HEK293 (cell line): Measurements from ENCODE around the gene MSI1.

ENCODE experiments used
- RBAK ChIP-seq: fragments of 450-650 bp; formaldehyde crosslinking; IDR thresholded peaks from 2 replicates; pipeline ENCODE4 v1.5.1; 2016; ENCODE audit warnings: missing biosample characterization, missing genetic modification characterization
- REPIN1 ChIP-seq: fragments of 450-650 bp; formaldehyde crosslinking; IDR thresholded peaks from 2 replicates; pipeline ENCODE4 v1.5.1; 2017; ENCODE audit warnings: missing biosample characterization, missing genetic modification characterization, low read depth
- ZBTB7A ChIP-seq: fragments of 450-650 bp; formaldehyde crosslinking; IDR thresholded peaks from 2 replicates; pipeline ENCODE4 v1.5.1; 2016; ENCODE audit warnings: low read depth, missing biosample characterization, missing genetic modification characterization
- ZFP69B ChIP-seq: fragments of 450-650 bp; formaldehyde crosslinking; IDR thresholded peaks from 2 replicates; pipeline ENCODE4 v1.5.1; 2016; ENCODE audit warnings: missing biosample characterization, missing genetic modification characterization
- ZNF114 ChIP-seq: fragments of 450-650 bp; formaldehyde crosslinking; IDR thresholded peaks from 2 replicates; pipeline ENCODE4 v1.5.0; 2017; ENCODE audit warnings: missing biosample characterization, missing genetic modification characterization
- ZNF133 ChIP-seq: fragments of 450-650 bp; formaldehyde crosslinking; IDR thresholded peaks from 2 replicates; pipeline ENCODE4 v1.5.1; 2016; ENCODE audit warnings: missing biosample characterization, missing genetic modification characterization
- ZNF146 ChIP-seq: fragments of 450-650 bp; formaldehyde crosslinking; IDR thresholded peaks from 2 replicates; pipeline ENCODE4 v1.5.1; 2016; ENCODE audit warnings: missing biosample characterization, missing genetic modification characterization
- ZNF19 ChIP-seq: fragments of 450-650 bp; formaldehyde crosslinking; IDR thresholded peaks from 2 replicates; pipeline ENCODE4; 2016; ENCODE audit warnings: missing biosample characterization, missing genetic modification characterization, low read depth
- ZNF398 ChIP-seq: fragments of 450-650 bp; formaldehyde crosslinking; IDR thresholded peaks from 2 replicates; pipeline ENCODE4 v1.5.1; 2017; ENCODE audit warnings: missing biosample characterization, missing genetic modification characterization
- ZNF529 ChIP-seq: fragments of 450-650 bp; formaldehyde crosslinking; IDR thresholded peaks from 2 replicates; pipeline ENCODE4 v1.5.1; 2017; ENCODE audit warnings: missing genetic modification characterization, missing biosample characterization; ENCODE audit not compliant: insufficient replicate concordance
- ZNF654 ChIP-seq: fragments of 450-650 bp; formaldehyde crosslinking; IDR thresholded peaks from 2 replicates; pipeline ENCODE4 v1.5.1; 2016; ENCODE audit warnings: low read depth, missing biosample characterization, missing genetic modification characterization
- TF ChIP-seq, protein P1 (sequence below): fragments of 450-650 bp; formaldehyde crosslinking; IDR thresholded peaks from 2 replicates; pipeline ENCODE4 v1.5.1; 2016; ENCODE audit warnings: missing biosample characterization, missing genetic modification characterization
- TF ChIP-seq, protein P2 (sequence below): fragments of 450-650 bp; formaldehyde crosslinking; IDR thresholded peaks from 2 replicates; pipeline ENCODE4 v1.5.1; 2016; ENCODE audit warnings: missing biosample characterization, missing genetic modification characterization
- TF ChIP-seq, protein P3 (sequence below): fragments of 450-650 bp; formaldehyde crosslinking; IDR thresholded peaks from 2 replicates; pipeline ENCODE4 v1.5.1; 2016; ENCODE audit warnings: missing biosample characterization, missing genetic modification characterization

- TF ChIP-seq, protein P1, sequence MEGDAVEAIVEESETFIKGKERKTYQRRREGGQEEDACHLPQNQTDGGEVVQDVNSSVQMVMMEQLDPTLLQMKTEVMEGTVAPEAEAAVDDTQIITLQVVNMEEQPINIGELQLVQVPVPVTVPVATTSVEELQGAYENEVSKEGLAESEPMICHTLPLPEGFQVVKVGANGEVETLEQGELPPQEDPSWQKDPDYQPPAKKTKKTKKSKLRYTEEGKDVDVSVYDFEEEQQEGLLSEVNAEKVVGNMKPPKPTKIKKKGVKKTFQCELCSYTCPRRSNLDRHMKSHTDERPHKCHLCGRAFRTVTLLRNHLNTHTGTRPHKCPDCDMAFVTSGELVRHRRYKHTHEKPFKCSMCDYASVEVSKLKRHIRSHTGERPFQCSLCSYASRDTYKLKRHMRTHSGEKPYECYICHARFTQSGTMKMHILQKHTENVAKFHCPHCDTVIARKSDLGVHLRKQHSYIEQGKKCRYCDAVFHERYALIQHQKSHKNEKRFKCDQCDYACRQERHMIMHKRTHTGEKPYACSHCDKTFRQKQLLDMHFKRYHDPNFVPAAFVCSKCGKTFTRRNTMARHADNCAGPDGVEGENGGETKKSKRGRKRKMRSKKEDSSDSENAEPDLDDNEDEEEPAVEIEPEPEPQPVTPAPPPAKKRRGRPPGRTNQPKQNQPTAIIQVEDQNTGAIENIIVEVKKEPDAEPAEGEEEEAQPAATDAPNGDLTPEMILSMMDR (tag by site-specific recombination): no peak
- no peak for TF ChIP-seq REPIN1 (tag by site-specific recombination)
- TF ChIP-seq ZNF146 (tag by site-specific recombination): no peak
- TF ChIP-seq ZNF19 (tag by site-specific recombination): no peak
- TF ChIP-seq ZNF133 (tag by site-specific recombination): no peak
- TF ChIP-seq, protein P2, sequence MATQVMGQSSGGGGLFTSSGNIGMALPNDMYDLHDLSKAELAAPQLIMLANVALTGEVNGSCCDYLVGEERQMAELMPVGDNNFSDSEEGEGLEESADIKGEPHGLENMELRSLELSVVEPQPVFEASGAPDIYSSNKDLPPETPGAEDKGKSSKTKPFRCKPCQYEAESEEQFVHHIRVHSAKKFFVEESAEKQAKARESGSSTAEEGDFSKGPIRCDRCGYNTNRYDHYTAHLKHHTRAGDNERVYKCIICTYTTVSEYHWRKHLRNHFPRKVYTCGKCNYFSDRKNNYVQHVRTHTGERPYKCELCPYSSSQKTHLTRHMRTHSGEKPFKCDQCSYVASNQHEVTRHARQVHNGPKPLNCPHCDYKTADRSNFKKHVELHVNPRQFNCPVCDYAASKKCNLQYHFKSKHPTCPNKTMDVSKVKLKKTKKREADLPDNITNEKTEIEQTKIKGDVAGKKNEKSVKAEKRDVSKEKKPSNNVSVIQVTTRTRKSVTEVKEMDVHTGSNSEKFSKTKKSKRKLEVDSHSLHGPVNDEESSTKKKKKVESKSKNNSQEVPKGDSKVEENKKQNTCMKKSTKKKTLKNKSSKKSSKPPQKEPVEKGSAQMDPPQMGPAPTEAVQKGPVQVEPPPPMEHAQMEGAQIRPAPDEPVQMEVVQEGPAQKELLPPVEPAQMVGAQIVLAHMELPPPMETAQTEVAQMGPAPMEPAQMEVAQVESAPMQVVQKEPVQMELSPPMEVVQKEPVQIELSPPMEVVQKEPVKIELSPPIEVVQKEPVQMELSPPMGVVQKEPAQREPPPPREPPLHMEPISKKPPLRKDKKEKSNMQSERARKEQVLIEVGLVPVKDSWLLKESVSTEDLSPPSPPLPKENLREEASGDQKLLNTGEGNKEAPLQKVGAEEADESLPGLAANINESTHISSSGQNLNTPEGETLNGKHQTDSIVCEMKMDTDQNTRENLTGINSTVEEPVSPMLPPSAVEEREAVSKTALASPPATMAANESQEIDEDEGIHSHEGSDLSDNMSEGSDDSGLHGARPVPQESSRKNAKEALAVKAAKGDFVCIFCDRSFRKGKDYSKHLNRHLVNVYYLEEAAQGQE (tag by site-specific recombination): no peak
- no peak for TF ChIP-seq ZBTB7A (tag by site-specific recombination)
- no peak for TF ChIP-seq RBAK
- no peak for TF ChIP-seq ZNF654 (tag by site-specific recombination)
- TF ChIP-seq ZNF398: no peak
- no peak for TF ChIP-seq ZFP69B
- no peak for TF ChIP-seq ZNF114 (tag by site-specific recombination)
- TF ChIP-seq, protein P3, sequence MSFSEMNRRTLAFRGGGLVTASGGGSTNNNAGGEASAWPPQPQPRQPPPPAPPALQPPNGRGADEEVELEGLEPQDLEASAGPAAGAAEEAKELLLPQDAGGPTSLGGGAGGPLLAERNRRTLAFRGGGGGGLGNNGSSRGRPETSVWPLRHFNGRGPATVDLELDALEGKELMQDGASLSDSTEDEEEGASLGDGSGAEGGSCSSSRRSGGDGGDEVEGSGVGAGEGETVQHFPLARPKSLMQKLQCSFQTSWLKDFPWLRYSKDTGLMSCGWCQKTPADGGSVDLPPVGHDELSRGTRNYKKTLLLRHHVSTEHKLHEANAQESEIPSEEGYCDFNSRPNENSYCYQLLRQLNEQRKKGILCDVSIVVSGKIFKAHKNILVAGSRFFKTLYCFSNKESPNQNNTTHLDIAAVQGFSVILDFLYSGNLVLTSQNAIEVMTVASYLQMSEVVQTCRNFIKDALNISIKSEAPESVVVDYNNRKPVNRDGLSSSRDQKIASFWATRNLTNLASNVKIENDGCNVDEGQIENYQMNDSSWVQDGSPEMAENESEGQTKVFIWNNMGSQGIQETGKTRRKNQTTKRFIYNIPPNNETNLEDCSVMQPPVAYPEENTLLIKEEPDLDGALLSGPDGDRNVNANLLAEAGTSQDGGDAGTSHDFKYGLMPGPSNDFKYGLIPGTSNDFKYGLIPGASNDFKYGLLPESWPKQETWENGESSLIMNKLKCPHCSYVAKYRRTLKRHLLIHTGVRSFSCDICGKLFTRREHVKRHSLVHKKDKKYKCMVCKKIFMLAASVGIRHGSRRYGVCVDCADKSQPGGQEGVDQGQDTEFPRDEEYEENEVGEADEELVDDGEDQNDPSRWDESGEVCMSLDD: no peak
- TF ChIP-seq ZNF529: no peak
These were observed 33.3 kb upstream of the MSI1 start for GRCh38 chr12:120402217-120402616.
